Measurements from ENCODE around the gene EEF1E1. TPM values are rescaled to one million over a fixed set of nuclear protein-coding genes. Genes with fewer than 3 reads are reported as not detected.
"Not testable (repeated sequence)": the region's sequence is repeated elsewhere in the genome, so short reads cannot be mapped to it uniquely, and the experiment has no call there.

EEF1E1 gene
- polyA plus RNA-seq, 2 of the 4 experiments (the other 2 are of a cell fraction), result 119 to 122 TPM

- 91% methylated on average over 9 of the region's 9 CpGs for WGBS (ENCODE audit: missing lambda C conversion rate)
- H3K4me2 ChIP-seq, result no peak overlapping the region
- no peak overlapping the region for H3K4me3 ChIP-seq
- ATAC-seq (no peak), DNase-seq (ENCODE audit: low read depth in 1 of 2, low spot score in 1 of 2) (no peak), FAIRE-seq (no peak)
- POLR2A ChIA-PET, result no interaction called here
- H3K4me1 ChIP-seq, result peaks cover under 1% of the 10 kb centered on the region; the same call in 2 of the 3 replicates
- TF ChIP-seq RNF2 (IDR thresholded peaks at IDR 0.05; ENCODE audit: borderline replicate concordance, low read depth), result no peak
- no peak for TF ChIP-seq CHD2 (IDR thresholded peaks at IDR 0.05; ENCODE audit: low read length, partially characterized antibody)
- no peak for TF ChIP-seq MAZ (IDR thresholded peaks at IDR 0.05; ENCODE audit: borderline replicate concordance, low read depth, low read length)
- no peak overlapping the region for H3K27ac ChIP-seq
- H3K9me3 ChIP-seq, result no peaks in the 10 kb centered on the region
- CTCF ChIA-PET, result interaction anchor here (1.0 kb wide), 1 partner anchor 320 kb away, joined by 3 read pairs; no protein-coding TSS in a partner anchor
Measured at GRCh38 chr6:8041913-8042583, 60.3 kb downstream of the EEF1E1 start.

GRCh38 chr6:8034107-8034506, 68.2 kb downstream of the EEF1E1 start:
- POLR2A ChIA-PET; H3K27ac ChIP-seq; CTCF ChIA-PET; H3K9me3 ChIP-seq; FAIRE-seq; H3K4me3 ChIP-seq; ATAC-seq; H3K4me1 ChIP-seq; H3K4me2 ChIP-seq; DNase-seq (ENCODE audit: low read depth in 1 of 2, low spot score in 1 of 2): not testable (repeated sequence)
- WGBS (ENCODE audit: missing lambda C conversion rate), result 86% methylated on average over 3 of the region's 3 CpGs

- FAIRE-seq, result no peak
- ATAC-seq, result no peak
- no peaks in the 10 kb centered on the region for H3K9me3 ChIP-seq
- TF ChIP-seq TFCP2L1 (CRISPR knock-in tag; IDR thresholded peaks at IDR 0.05), result no peak
- no peak for TF ChIP-seq HOXB5 (CRISPR knock-in tag; IDR thresholded peaks at IDR 0.05)
- no peak for TF ChIP-seq FOSB (CRISPR knock-in tag; IDR thresholded peaks at IDR 0.05)
- TF ChIP-seq HMGXB4 (CRISPR knock-in tag; IDR thresholded peaks at IDR 0.05; ENCODE audit: borderline replicate concordance), result no peak
- TF ChIP-seq POLR2AphosphoS2 (conservative IDR thresholded peaks at IDR 0.05; ENCODE audit: low read length), result no peak
- no peak for TF ChIP-seq NR3C1 (IDR thresholded peaks at IDR 0.05)
- no peak for TF ChIP-seq EP300 (IDR thresholded peaks at IDR 0.05)
- no peak for TF ChIP-seq RAD21 (conservative IDR thresholded peaks at IDR 0.05 in 1 of 2, IDR thresholded peaks at IDR 0.05 in 1 of 2)
- TF ChIP-seq EHF (CRISPR knock-in tag; IDR thresholded peaks at IDR 0.05), result no peak
- WGBS (ENCODE audit: missing lambda C conversion rate), result 92% methylated on average over 5 of the region's 5 CpGs
- H3K4me3 ChIP-seq, result no peak overlapping the region
- H3K27ac ChIP-seq, result no peak overlapping the region
- ChIA-PET POLR2A (no interaction called here), CTCF (interaction anchor here (1.3 kb wide), 2 partner anchors 13 to 27 kb away, joined by 3 to 4 read pairs; no protein-coding TSS in a partner anchor)
- H3K4me1 ChIP-seq, result peaks cover 6% of the 10 kb centered on the region; the same call in 1 of the 3 replicates
- H3K4me2 ChIP-seq, result no peak overlapping the region
- DNase-seq (ENCODE audit: low read depth in 1 of 2, low spot score in 1 of 2), result no peak
Measured at GRCh38 chr6:8030920-8031319, 71.4 kb downstream of the EEF1E1 start.

Other genes with a start within 250 kb of the EEF1E1 start
- gene TXNDC5, start 191.8 kb downstream of the EEF1E1 start, polyA plus RNA-seq (2011; rRNA removed), result 134 and 199 TPM in 2 replicates
- 111 to 115 TPM (median 111 TPM) in 3 replicates for gene TXNDC5, start 191.8 kb downstream of the EEF1E1 start, polyA plus RNA-seq (2017; fragmentation: RNase III; extraction: RNeasy Plus Mini Kit Qiagen cat#74134 plus additional on column Dnase treatment)
- gene BLOC1S5, start 38.2 kb downstream of the EEF1E1 start, polyA plus RNA-seq (2011; rRNA removed), result 7.9 and 10.8 TPM in 2 replicates
- gene BLOC1S5, start 38.2 kb downstream of the EEF1E1 start, polyA plus RNA-seq (2017; fragmentation: RNase III; extraction: RNeasy Plus Mini Kit Qiagen cat#74134 plus additional on column Dnase treatment), result 8.1 to 10.2 TPM (median 8.3 TPM) in 3 replicates

Measured in A549 (cell line).